ENCODE data around the gene AHI1.

The AHI1 gene

DNA sequence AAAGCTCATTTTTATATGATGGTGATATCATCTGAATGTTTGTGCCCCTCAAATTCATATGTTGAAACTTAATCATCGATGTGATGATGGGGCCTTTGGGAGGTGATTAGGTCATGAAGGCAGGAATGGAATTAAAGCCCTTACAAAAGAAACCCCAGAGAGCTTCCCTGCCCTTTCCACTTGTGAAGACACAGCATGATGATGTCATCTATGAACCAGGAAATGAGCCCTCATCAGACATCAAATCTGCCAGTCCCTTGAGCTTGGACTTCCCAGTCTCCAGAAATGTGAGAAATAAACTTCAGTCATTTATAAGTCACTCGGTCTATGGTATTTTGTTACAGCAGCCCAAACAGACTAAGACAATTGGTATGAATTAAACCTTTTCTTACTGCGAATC lies 163.4 kb downstream of the AHI1 start:
- DNase-seq = no peak

DNA sequence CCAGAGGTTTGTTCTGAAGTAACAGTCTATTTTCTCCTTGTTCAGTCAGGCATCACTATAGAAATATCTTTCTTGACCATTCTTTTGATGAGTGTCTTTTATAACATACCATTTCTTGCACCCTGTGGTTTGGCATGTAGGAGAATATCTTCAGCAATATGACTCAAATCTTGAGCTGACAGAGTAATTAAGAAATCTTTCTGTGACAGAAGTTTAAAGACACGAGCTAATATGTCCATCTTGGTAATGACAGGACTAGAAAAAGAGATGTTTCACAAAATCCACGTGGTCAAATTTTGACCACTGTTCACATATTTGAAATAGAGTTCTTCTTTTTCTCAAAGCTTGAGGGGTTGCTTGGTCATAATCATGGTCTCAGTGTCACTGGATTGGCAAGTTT lies 166.5 kb downstream of the AHI1 start:
- no peak for DNase-seq

DNA sequence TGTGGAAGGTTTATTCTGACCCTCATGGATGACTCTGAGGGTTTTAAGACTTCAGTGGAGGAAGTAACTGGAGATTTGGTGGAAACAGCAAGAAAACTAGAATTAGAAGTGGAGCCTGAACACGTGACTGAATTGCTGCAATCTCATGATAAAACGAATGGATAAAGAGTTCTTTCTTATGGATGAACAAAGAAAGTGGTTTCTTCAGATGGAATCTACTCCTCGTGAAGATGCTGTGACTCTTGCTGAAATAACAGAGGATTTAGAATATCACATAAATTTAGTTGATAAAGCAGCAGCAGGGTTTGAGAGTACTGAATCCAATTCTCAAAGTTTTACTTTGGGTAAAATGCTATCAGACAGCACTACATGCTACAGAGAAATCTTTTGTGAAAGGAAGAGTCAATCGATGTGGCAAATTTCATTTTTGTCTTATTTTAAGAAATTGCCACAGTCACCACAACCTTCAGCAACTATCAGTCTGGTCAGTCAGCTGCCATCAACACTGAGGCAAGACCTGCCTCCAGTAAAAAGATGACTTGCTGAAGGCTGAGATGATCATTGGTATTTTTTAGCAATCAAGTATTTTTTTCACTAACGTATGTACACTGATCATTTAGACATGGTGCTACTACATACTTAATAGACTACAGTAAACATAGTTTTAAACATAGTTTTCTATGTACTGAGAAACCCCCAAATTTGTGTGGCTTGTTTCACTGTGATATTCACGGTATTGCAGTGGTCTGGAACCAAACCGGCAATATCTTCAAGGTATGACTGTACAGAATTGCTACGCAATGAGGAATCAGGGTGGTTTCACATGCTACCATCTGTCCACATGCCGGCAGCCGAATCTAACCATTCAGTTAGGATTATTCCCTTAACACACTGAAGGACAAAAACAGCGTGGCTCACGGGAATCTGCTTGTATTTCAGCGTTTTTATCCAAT lies 167.4 kb downstream of the AHI1 start:
- no peak for DNase-seq

DNA sequence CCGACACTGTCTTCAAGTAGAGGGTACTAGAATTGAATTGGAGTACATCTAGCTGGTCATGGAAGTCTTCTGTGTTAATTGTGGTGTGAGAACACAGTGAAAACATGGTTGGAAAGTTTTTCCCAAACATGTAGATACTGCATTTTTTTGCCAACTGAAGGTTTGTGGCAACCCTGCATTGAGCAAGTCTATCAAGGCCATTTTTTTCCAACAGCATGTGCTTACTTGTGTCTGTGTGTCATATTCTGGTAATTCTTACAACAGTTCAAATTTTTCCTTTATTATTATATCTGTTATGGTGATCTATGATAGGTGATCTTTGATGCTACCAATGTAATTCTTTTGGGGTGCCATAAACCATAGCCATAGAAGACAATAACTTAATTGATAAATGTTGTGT lies 169.4 kb downstream of the AHI1 start:
- no peak for DNase-seq

DNA sequence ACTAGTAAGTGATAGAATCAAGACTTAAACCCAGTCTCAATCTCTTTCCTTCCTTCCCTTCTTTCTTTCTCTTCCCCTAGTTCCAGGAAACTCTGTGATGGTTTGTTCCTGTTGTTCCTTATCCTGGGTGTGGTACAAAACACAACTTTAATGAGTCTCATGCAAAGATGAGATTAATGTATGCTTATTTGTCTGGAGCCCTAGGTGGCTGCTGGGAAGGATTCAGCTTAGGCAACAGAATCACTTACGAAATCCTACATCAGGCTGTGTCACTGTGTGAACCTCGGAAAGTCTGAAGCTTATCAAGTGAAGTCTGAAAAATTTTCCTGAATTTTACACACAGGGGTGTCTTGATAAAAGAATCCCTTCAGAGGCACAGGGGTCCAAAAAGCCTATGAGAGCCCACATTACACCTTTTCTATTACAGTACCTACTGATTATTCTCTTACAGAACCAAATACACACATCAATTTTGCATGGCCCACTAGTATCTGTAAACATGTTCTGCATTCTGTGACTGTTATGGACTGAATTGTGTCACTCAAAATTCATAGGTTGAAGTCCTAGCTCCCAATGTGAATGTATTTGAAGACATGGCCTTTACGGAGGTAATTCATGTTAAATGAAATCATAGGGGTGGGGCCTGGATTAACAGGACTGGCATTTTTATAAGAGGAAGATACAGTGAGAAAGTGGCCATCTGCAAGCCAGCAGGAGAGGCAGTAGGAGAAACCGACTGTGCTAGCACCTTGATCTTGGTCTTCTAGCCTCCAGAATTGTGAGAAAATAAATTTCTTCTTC lies 171.7 kb downstream of the AHI1 start:
- no peak for DNase-seq

DNA sequence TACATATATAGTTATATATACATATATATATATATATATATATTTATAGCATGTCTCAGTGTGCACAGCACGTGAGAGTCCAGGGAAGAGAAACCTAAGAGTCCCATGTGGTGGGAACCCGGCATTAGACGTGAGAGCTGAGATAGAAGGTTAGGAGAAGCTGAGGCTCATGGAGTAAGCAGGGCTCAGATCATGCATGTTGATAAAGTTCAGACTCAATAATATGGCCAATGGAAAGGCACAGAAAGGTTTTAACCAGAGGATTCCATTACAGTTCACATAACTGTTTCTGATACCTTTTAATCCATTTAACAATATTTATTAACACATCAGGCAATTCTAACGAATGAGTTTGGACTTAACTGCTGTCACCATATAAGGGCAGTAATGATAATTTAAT lies 173.0 kb downstream of the AHI1 start:
- DNase-seq = no peak

DNA sequence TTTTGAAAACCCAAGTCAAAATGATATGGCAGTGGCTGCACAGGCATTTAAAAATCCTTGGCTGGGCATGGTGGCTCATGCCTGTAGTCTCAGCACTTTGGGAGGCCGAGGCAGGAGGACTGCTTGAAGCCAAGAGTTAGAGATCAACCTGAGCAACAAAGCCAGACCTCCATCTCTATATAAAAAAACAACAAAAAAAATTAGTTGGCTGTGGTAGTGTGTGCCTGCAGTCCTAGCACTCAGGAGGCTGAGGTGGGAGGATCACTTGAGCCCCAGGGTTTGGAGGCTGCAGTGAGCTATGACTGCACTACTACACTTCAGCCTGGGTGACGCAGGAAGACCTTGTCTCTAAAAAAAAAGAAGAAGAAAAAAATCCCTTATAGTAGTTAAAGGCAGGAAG lies 173.6 kb downstream of the AHI1 start:
- no peak for DNase-seq

DNA sequence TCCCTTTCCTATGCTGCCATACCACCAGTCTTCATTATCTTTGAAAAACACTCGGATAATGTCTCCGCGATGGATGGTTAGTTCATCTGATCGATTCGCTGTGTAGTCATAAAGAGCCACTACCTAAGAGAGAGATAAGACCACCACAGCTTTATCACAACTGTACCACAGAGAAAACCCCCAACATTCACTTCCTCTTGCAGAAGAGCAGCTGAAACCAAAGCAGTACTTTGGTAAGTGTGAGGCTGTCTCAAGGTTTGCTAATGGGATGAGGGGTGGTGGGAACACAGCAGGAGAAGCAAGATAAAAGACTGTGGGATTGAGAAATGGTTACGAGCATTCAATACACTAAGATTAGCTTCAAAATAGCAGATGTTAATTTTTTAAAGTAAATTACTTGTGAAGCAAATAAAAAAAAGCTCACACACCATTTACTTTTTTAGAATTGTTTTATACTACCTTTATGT lies 174.3 kb downstream of the AHI1 start:
- DNase-seq = no peak

DNA sequence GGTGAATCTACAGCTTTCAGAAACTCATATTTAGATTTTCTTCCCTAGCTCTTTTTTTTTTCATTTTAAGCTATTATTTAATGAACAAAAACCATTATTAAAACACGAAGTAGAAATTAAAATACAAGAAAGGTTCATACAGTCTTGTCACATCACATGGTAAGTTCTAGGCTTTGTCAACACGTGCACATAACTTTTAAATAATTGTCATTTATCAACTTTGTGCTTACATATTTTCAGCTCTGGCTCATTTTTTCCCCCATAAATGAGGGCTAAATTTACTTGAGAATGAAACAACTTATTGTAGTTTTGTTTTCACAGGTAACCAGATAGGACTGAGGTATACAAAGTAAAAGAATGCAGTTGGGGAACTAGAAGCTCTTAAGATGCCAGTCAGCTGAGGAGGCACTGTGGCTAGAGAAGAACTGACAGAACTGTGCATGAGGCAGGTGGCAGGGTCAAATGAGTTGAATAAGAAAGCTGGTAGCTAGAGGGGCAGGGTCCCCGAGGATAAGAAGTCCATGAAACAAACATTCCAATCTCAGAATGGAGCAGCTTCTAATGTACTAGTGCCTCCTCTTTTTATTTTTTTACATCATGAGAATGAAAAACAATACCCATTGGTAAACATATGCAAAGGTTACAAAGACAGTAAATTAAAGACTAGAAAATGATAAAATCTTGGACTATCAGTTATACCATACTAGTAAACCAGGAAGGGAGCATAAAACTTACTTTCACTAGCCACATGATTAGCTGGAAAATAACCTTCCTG lies 174.9 kb downstream of the AHI1 start:
- no peak for DNase-seq

DNA sequence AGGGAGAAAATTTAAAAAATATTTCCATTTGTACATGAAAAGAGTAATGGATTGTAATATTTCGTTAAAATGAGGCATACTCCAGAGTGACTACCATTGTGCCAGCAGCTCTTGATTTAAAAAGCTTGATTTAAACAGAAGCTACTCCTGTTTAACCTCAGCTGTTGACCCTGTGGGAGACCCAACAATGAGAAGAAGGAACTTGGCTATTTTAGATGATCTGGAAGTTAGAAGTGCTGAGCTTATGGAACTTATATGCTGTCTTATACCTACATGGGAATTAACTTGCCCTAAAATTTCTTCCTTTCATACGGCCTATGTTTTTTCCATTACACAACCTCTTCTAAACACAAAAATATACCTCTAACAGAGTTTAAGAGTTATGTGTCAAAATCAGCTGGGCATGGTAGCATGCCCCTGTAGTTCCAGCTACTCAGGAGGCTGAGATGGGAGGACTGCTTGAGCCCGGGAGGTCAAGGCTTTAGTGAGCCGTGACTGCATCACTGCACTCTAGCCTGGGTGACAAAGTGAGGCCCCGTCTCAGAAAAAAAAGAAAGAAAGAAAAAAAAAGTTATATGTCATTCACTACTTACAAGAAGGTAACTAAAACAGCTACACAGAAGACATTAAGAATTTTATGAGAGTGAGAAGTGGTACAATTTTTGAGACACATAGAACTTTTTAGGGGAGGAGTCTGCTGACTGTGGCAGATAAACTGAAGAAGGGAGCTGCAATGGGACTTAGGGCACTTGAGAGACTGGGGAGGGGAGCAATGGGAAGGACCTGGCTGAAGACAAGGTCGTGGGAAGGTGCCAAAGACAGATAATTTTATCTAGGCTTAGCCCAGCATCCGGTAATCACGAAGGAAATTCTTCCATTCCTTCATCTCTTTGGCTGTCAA lies 176.6 kb downstream of the AHI1 start:
- no peak for DNase-seq

DNA sequence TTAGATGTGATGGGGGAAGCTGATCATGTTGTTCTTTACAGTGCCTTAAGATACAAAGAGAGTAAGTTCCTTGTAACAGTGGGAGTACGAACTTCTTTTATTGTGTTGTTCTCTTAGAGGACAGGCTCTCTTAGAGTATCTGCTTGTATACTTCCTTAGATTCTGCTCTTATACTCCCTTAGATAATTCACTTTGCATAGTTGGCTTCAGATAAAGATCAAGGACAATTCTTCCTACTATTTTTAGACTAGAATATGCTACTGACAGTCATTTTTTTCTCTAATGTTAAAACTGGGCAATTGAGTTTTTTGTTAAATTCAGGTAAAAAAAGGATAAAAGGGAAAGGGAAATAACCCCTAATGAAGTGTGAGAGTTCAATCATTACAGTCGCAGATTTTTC lies 177.7 kb downstream of the AHI1 start:
- no peak for DNase-seq

DNA sequence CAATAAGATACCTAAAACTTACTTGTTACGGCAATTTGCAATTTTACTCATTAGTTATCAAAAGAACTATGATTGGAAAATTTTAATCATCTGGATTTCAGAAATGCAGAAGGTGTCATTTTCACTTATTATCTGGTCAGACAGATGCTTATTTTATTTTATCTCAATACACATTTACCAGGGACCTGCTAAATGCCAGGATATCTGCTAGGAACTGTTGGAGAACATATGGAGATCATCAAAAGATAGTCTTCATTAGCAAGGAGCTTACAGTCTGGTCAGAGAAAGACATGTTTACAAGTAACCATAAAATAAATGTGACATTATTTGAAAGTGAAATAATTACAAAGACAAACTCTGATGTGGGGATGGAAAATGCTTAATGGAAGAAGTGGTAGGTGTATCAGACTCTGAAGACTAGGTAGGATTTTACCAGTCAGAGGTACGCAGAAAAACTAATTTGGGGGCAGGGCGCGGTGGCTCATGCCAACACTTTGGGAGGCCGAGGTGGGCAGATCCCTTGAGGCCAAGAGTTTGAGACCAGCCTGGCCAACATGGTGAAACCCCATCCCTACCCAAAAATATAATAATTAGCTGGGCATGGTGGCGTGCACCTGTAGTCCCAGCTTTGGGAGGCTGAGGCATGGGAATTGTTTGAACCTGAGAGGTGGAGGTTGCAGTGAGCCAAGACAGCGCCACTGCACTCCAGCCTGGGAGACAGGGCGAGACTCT lies 178.6 kb downstream of the AHI1 start:
- no peak for DNase-seq

DNA sequence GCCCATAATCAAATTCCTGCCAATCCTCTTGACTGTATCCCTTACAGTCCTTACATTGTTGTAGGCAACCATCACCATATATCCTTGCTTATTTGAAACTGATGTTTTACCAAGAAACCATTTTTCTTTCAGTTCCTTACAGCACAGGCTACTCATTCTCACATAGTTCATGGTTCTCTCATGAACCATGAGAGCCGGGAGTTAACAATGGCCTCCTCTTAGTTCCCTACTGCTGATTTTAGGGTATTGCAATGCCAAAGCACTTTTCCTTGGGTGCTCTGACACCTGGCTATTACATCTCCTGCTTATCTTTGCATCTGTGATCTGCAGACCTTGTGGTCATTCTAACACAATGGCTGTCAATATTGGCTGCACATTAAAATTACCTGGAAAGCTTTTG lies 183.0 kb downstream of the AHI1 start:
- no peak for DNase-seq

DNA sequence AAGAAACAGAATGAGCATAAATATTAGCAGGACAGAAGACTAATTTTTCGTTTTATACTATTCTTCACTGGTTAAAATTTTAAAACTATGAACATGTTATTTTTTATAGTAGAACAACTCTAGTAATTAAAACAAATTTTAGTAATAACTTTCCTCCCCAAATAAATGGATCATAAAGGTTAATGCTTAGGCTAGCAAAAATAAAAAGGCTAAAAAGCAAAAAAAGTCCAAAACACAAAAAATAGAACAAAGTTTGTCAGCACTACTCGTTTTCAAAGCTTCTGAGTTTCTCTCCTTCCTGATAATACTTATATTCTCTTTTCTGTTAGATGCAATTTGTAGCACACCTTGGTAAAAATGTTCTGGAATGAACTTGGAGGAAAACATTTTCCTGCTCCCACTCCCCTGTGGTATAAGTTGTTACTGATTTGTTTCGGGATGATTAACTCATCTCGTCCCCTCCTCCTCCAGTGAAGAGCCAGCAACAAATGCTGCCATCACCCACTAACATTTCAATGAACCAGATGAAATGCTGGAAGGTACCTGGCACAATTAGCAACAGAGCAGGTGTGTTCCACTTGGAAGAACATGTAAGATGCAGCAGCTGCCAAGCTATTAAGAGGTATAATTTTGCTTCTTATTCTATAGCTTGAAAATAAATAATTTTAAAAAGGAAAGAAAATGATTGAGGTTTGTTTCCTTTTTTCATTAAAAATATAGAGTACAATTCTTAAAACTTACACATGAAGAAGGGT lies 185.9 kb downstream of the AHI1 start:
- no peak for DNase-seq

DNA sequence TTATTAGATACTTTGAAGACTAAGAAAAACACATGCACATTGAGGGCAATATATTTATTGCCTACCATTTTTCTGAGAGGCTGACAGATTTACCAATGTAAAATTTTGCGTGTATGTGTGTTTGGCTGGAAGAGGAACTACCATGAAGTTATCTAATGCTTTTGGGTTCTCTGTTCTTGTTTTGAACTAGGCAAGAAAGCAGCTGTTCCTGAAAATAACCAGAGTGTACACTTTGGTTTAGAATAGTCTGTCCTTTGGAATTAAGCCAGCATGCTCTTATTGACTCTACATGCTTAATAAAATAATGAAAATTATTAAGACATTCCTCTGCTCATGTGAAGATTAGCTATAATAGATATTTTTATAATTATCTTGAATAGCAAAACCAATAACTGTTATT lies 187.2 kb downstream of the AHI1 start:
- no peak for DNase-seq

DNA sequence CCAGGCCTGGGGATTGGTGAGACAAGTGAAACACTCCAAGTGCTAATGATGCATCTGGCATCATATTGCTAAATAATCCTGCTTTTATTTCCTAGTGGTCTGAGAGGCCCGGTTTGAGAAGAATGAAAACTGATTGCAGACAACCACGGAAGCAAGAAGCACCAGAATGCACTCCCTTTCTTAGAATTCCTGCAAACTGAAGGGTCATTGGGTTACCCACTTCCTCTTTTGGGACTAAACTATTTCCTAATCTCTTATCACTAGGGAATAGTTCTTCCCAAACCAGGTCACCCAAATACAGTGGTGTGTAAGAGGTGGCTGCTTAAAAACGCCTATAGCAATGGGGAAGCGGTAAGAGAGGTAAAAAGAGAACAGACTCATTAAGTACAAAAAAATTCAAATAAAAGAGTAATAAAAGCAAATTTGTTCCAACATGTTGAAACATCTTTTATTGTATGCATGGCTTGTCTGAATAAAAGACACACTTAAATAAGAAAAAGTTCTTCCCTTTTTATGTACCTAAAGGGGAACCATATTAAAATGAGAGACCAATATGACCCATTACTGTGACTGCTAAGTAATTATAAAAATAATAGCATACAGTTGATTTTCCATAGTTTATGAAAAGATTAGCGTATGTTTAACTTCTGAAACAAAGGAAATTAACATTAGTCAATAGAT lies 190.7 kb downstream of the AHI1 start:
- DNase-seq = no peak

DNA sequence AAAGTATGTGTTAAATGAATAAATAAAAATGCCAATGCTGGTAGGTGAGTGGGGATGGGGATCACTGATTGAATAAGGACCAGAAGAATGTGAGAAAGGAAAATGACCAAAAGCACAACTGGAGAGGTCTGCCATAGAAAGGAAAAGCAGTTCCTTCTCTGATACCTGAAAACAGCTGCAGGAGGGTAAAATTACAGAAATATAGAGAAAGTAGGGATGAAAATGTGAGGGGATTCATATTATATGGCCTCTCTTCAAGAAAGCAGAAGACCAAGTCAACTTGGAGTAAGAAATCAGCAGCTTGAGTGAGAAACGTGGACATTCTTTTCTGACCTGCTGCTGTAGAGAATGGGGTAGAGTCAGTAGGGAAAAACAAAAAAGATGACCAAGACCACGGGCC lies 191.4 kb downstream of the AHI1 start:
- DNase-seq = no peak

DNA sequence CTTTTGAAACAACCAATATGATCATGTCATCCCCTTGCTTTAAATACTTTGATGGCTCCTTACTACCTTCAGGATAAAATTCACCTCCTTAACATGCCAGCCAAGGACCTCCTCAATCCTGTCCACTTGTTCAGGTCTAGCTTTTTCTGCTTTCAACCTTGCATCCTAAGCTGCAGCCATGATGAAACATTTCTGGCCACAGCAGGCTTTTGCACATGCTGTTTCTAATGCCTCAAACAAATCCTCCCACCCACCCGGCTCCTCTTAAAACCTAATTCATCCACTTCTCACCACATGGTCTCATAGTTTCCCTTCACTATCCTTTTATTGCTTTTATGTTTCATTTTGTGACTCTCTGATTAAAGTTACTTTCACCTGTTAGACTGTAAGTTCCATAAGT lies 191.9 kb downstream of the AHI1 start:
- DNase-seq = no peak

DNA sequence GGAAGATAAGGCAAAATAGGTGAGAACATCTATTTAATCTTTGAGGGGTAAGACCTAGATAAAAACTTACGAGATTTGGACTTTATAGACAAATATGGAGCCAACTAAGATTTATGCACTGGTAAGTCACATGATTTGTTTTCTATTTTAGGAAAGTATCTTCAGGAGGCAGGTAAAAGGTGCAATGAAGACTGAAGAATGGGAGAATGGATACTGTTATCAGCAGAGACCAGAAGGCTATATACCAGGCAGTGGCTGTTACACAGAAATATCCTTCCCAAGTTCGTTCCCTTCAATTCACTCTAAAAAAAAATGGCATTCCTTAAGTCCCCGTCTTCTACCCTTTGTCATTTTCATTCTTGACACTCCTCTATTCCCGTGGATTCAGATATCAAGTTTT lies 192.7 kb downstream of the AHI1 start:
- DNase-seq = no peak
